Measurements from ENCODE around the gene SMC3. TPM values are rescaled to one million over a fixed set of nuclear protein-coding genes. Genes with fewer than 3 reads are reported as not detected.
A peak's percentile ranks its signal among the peaks of the same experiment; 100 is the strongest.

Gene SMC3
- total RNA-seq, result 10 to 100 TPM; 69.7 to 71.2 TPM

- intact Hi-C loops (cut with micrococcal nuclease), result no loop called here
- peak within 1 kb of the TSS; percentile 99 for H3K27ac Mint-ChIP-seq
- peak within 1 kb of the TSS; percentile 98 for H3K4me3 Mint-ChIP-seq
- ATAC-seq (peak; percentile 86), DNase-seq (peak; percentile 93)
- peaks cover 32% of the 10 kb centered on the region for H3K4me1 Mint-ChIP-seq (ENCODE audit: low read depth)
- ChIA-PET POLR2A (interaction anchor here (0.7 to 2.8 kb wide), 21 partner anchors 8 to 322 kb away, joined by 3 to 11 read pairs (median 3); partner anchors contain the start of genes DUSP5 and SMNDC1), CTCF (interaction anchor here (0.7 to 1.5 kb wide), 4 partner anchors 21 to 262 kb away, joined by 3 to 4 read pairs (median 3); partner anchors contain the start of gene SMNDC1)
- H3K36me3 Mint-ChIP-seq (ENCODE audit: low read depth), result peaks cover 22% of the 10 kb centered on the region
- TF ChIP-seq CTCF (IDR thresholded peaks at IDR 0.05), result no peak
- H3K27me3 Mint-ChIP-seq, result peaks cover 20% of the 10 kb centered on the region
- no peaks in the 10 kb centered on the region for H3K9me3 Mint-ChIP-seq
Measured at GRCh38 chr10:110567201-110568054, at the start of gene SMC3. TSS of gene SMC3 (plus strand) at chr10:110567695. CDS start at chr10:110567817, 122 bp downstream.

GRCh38 chr10:110522365-110522988 lies 45.0 kb upstream of the SMC3 start:
- ATAC-seq (peak; percentile 55), DNase-seq (peak; percentile 49)
- H3K27ac Mint-ChIP-seq, result no peak overlapping the region
- no peak for TF ChIP-seq CTCF (IDR thresholded peaks at IDR 0.05)
- H3K36me3 Mint-ChIP-seq (ENCODE audit: low read depth), result peaks cover 4% of the 10 kb centered on the region
- CTCF ChIA-PET, result interaction anchor here (1.4 kb wide), 1 partner anchor 19 kb away, joined by 4 read pairs; no protein-coding TSS in a partner anchor
- POLR2A ChIA-PET, result interaction anchor here (0.8 to 1.2 kb wide), 3 partner anchors 10 to 177 kb away, joined by 3 to 4 read pairs (median 3); no protein-coding TSS in a partner anchor
- H3K27me3 Mint-ChIP-seq, result no peaks in the 10 kb centered on the region
- H3K4me3 Mint-ChIP-seq, result no peak overlapping the region
- intact Hi-C loops (cut with micrococcal nuclease), result no loop called here
- H3K4me1 Mint-ChIP-seq (ENCODE audit: low read depth), result peaks cover 41% of the 10 kb centered on the region
- no peaks in the 10 kb centered on the region for H3K9me3 Mint-ChIP-seq

GRCh38 chr10:110523736-110524135 lies 43.8 kb upstream of the SMC3 start:
- POLR2A ChIA-PET, result no interaction called here

GRCh38 chr10:110524179-110524858 lies 43.2 kb upstream of the SMC3 start:
- ChIA-PET POLR2A (no interaction called here), CTCF (interaction anchor here (1.2 kb wide), 1 partner anchor 22 kb away, joined by 3 read pairs; no protein-coding TSS in a partner anchor)
- no peak for ATAC-seq
- Mint-ChIP-seq H3K4me1 (ENCODE audit: low read depth) (peaks cover 58% of the 10 kb centered on the region), H3K27ac (no peak overlapping the region), H3K4me3 (no peak overlapping the region), H3K36me3 (ENCODE audit: low read depth) (peaks cover 2% of the 10 kb centered on the region), H3K9me3 (no peaks in the 10 kb centered on the region), H3K27me3 (no peaks in the 10 kb centered on the region)
- no peak for TF ChIP-seq CTCF (IDR thresholded peaks at IDR 0.05)
- no peak for DNase-seq
- intact Hi-C loops (cut with micrococcal nuclease), result no loop called here

More at GRCh38 chr10:110523736-110524135, 43.8 kb upstream of the SMC3 start:
- TF ChIP-seq CTCF (IDR thresholded peaks at IDR 0.05), result no peak
- no peak for DNase-seq
- Mint-ChIP-seq H3K4me1 (ENCODE audit: low read depth) (peaks cover 52% of the 10 kb centered on the region), H3K27me3 (no peaks in the 10 kb centered on the region), H3K36me3 (ENCODE audit: low read depth) (peaks cover 4% of the 10 kb centered on the region), H3K4me3 (no peak overlapping the region), H3K27ac (no peak overlapping the region), H3K9me3 (no peaks in the 10 kb centered on the region)
- intact Hi-C loops (cut with micrococcal nuclease), result no loop called here
- CTCF ChIA-PET, result interaction anchor here (1.2 kb wide), 1 partner anchor 23 kb away, joined by 3 read pairs; no protein-coding TSS in a partner anchor
- ATAC-seq, result no peak
